Activated CD4-positive, alpha-beta T cell treated with anti-CD3 and anti-CD28 coated beads for 24 hours (primary cell): ENCODE data around the gene SMCO2.

Source experiments
- DNase-seq, 2 donors: peaks; one replicate each; pipeline ENCODE4 v3.0.0-alpha.2; 2020; ENCODE audit warnings: low read depth in 2 of 2

Gene SMCO2

DNA sequence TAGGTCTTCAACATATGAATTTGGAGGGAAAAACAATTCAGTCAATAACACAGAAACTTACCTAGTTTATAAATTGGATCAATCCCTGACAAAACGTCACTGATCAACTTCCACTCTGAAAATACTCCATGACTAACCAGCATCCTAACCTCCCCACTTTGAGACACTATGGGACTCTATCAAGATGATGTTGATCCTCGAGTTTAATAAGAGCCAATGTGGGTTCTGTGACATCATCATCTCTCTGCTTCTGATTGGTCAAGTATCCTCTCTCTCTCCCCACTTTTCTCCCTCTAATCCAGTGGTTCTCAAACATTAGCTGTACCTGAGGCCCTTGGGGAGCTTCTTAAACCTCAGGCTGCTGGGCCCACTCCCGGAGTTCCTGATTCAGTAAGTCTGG is at the start of gene SMCO2:
SMCO2 (plus strand) TSS at position 301 of the 400 bp plus-strand sequence. CDS start 23,896 bp downstream, outside the sequence.
- no peak for DNase-seq

DNA sequence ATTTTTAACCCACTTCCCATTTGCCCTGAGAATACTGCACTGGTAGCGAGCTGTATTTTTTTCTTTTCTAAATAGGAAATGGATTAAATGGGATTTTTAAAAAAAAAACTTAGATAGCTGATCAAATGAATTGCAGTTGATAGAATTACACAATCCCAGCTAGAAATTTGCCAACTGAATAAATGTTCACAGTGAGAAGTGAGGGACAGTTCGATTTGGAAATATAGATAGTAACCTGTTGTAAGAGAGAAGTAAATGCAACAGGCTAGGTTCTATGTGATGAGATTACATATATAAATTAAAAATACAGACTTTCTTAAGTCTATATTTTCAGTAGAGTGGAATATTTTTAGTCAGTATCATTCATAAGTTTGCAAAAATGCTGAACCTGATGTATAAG is 48.1 kb upstream of the SMCO2 start:
- no peak for DNase-seq

- no peak for DNase-seq
Observed at GRCh38 chr12:27399074-27399473, 47.5 kb upstream of the SMCO2 start.

- DNase-seq = no peak
Observed at GRCh38 chr12:27400856-27401354, 45.6 kb upstream of the SMCO2 start.

DNA sequence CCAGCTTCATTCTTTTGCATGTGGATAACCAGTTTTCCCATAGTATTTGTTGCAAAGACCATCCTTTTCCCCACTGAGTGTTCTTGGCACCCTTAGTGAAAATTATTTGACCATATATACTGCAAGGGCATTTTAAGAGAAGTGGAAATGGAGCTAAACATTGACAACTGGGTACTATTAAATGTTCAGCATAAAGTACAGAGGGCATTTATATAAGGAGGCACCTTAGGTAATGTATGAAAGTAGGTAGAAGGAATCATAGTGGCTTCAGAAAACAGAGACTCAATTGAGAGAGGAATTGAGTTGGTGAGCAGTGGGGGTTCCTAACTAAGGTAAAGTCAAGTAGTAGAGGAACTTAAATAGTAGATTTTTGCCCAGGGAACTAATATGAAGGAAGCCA is 34.5 kb upstream of the SMCO2 start:
- no peak for DNase-seq

DNA sequence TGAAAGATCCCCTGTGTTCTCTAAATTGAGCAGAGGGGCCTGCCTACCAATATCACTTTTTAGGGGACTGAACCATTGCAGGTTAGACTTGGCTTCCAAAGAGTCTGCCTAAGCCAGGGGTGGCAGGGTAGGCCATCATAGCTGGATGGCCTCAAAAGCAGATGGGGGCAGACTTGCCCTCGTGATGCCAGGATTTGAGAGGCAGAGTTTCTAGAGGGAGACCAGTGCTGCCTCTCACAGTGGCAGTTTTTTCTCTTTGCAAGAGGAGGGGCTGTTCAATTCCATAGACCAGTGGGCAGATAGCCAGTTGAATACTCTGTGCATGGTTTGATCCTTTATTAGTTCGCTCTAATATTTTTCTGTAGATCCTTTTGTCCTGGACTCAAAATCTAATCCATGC is 23.8 kb upstream of the SMCO2 start:
- no peak for DNase-seq

DNA sequence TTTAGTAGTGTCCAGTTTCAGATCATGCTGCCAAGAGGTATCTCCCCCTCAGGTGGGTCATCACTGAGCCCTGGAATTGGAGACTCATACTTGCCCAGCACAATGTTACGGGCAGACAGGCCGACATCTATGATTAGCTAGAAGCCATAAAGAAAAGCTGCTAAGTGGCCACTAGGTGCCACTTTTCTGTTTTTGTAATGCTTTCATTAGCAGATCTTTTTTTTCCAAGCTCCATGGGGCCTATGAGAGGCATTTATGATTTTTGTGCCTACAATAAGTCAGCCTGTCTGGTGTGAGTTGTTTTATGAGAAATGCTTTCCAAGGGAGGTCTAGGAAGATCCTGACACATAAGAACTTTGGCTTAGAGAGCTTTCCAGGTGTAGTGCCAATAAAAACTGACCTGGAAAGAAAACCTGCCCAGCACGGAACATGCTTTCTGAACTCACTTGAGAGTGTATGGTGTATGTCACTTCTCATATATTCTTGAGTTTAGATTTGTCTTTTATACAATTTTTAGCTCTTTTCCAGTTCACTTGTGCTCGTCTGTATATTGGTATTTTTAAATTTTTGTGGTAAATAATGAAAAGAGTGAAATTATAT is 21.8 kb upstream of the SMCO2 start:
- no peak for DNase-seq

DNA sequence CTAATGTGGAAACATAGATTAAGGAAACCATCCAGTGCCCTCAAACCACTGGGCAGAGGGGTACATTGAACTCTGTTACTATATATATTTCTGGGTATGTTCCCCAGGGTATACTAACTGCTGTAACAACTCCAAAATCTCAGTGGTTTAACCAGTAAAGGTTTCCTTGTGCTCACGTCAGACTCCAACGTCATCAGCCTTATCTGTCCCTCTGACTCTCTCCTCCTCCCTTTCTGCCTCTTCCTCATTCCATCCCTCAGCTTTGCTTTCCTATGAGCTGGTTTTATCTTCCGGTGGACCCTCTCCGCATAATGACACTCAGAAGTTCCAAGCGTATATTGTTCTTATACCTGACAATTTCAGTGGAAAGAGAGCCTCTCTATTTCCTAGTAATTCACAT is 21.2 kb upstream of the SMCO2 start:
- DNase-seq = no peak

DNA sequence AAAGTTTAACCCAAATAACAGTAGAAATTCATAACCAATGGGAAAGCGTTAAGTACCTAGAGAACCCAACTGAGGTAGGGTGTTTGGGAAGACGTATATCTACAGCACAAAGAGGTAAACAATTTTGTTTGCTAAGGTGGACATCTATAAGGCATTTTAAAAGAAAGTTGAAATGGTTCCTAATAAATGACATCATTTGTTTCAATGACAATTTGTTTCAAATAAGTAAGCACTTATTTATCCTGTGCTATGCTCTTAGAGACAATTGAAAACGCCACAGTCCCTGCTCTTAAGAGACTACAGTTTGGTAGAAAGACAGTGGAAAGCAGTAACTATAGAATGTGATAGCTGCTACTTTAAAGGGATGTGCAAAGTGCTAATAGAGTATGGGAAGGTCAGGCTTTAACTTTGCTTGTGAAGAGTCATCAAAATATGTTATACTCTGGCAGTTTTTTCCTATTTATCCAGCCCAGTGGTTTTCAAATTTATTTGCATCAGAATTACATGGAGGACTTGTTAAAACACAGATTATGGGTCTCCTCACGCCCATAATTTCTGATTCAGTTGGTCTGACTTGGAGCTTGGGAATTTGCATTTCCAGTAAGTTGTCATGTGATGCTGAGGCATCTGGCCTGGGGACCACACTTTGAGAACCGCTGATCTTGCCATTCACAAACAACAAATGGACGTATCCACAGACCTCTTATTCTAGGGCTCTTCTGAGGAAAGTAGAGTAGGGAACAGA is 19.6 kb upstream of the SMCO2 start:
- DNase-seq = no peak

DNA sequence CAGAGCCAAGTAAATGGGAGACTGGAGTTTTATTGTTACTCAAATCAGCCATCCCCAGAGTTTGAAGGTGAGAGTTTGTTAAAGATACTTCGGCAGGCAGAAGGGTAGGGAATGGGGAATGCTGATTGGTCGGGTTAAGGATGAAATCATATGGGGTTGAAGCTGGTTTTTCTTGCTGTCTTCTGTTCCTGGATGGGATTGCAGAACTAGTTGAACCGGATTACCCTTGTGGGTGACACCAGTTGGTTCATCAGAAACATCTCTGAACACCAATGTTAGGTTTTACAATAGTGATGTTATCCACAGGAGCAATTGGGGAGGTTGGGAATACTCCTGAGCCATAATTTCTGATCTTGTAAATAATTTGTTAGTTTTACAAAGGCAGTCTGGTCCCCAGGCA is 18.7 kb upstream of the SMCO2 start:
- DNase-seq = no peak

DNA sequence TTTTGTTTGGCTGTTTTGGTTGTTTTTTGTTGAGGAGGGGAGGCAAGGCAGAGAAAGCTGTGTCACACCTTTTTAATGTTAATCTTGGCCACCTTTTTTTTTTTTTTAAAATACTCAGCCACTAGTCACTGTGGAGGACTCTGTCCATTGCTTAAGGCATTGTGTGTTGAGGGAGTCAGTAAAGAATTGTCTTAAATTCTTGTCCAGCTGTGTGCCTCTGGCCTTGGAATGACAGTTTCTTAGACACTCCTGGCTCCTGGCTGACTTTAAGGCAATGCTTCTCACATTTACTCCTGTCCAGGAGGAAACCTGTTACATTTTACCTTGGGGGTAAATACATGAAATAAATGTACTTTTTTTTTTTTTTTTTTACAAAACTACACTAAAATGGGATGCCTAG is 18.1 kb upstream of the SMCO2 start:
- DNase-seq = no peak

GRCh38 chr12:27429606-27430005 is 16.9 kb upstream of the SMCO2 start:
- no peak for DNase-seq

DNA sequence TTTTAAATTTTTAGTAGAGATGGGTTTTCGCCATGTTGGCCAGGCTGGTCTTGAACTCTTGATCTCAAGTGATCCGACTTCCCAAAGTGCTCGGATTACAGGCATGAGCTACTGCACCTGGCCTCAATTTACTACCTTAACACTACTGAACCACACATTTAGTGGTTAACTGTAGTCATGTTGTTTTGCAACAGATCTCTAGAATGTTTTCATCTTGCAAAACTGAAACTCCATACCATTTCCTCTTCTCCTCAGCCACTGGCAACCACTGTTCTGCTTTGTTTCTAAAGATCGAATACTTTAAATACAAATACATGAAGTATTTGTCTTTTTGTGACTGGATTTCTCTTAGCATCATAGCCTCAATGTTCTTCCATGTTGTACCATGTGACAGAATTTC is 15.4 kb upstream of the SMCO2 start:
- DNase-seq = no peak

DNA sequence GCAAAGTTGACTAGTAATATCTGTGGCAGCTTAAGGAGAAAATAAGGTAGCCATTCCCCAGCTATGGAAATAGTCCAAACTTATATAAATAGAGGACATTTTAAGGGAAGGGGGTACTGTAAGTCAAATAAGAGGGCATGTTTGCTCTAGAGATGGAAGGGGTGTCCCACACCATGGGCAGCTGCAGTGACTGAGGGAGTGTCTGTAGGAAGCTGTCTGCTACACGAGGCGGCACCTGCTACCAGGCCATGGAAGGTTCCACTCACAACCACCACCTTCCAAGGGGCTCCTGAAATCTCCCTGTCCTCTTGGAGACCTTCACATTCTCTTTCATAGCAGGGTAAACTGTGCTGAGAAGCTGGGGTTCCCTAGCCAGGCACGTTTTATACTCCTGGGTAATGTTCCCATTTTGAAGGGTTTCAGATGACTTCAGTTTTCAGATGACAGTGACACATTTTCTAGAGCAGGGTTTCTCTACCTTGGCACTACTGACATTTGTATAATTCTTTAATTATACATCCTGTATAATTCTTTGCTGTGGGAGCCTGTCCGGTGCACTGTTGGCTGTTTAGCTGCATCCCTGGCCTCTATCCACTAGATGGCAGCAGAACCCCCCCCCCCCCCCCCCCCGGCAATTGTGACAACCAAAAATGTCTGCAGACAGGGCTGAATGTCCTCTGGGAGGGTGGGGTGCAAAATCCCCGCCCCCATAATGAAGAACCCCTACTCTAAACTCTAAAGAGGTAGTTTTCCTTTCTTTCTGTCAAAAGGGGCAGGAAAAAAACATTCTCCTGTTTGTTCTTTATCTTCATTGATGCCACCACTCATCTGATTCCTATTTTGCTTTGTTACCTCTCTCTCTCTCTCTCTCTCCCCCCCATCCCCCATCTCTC is 11.6 kb upstream of the SMCO2 start:
- no peak for DNase-seq

DNA sequence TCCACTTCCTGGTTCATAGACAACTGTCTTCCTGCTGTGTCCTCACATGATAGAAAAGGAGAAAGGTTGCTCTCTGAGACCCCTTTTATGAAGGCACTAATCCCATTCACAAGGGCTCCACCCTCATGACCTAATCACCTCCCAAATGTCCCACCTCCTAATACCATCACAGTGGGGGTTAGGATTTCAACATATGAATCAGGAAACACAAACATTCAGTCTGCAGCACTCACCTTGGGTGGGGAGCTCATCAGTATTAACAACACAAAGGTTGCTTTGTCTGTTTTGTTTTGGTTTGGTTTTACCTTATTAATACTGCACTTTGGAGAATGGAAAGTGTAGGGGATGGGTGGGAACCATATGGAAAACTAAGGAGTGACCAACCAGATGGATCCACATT is 10.5 kb upstream of the SMCO2 start:
- DNase-seq = no peak

DNA sequence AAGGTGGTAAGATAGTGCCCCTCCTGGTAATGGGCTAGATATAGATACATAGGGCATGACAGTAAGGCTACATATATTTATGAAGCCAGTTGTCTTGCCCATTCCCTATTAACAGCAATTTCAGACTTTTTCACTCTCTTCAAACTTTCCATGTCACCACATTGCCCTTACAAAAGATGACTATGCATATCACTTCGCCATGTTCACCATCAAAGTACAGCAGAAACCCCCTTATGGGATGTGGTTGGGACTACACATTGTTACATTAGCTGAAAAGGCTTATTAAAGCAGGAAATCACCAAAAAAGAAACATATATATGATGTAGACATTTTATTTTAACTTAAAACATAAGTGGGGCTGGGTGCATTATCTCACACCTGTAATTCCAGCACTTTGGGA is 9.8 kb upstream of the SMCO2 start:
- no peak for DNase-seq

DNA sequence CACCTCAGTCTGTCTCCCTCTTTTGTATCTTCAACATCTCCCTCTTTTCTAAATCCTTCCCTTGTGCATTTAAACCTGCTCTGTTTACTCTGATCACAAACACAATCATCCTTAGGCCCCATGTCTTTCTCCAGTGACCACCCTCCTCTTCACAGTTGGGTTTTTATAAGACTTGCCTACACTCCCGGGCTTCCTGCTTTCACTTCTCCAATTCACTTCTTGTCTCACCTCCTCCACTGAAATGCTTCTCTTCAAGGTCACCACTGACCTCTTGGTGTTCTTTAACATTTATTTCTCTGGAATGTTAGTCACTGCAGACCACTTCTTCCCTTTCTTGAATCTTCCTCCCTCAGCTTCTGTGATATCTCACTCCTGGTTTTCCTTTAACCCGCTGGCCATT is 8.7 kb upstream of the SMCO2 start:
- no peak for DNase-seq

GRCh38 chr12:27447761-27448160 is 1.2 kb downstream of the SMCO2 start:
- DNase-seq = no peak

DNA sequence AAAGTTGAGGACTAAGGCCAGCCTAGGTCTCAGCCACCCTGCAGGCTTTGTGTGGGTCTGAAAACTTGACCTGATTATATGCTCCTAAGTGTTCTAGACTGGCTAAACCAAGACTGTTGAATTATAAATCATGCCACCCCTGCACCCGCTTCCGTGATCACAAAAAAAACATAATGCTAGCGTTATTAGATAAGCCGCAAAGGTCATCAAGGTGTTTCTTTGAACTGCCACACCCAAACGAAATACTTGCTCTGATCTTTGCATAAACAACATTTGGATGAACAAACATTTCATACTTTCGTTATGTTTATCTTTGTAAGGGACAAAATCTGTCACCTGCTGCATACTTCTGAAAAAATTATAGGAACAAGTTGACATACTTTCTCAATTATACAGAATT is 2.5 kb downstream of the SMCO2 start:
- DNase-seq = no peak

GRCh38 chr12:27449893-27450534 is 3.5 kb downstream of the SMCO2 start:
- no peak for DNase-seq

- no peak for DNase-seq
Observed at GRCh38 chr12:27451036-27451825, 4.7 kb downstream of the SMCO2 start.
